LNCaP clone FGC (cell line): ENCODE results near the gene TDP1.
"Not testable (repeated sequence)": the region's sequence is repeated elsewhere in the genome, so short reads cannot be mapped to it uniquely, and the experiment has no call there.

ENCODE experiments used
- DNase-seq: peaks from one replicate; pipeline ENCODE4 v3.0.0-alpha.2; 2011; ENCODE audit warnings: low read depth
- H3K4me3 ChIP-seq: 2 replicates; pipeline ENCODE4 v1.5.1; 2011; ENCODE audit warnings: mild to moderate bottlenecking, low read depth, low read length, control low read depth
- TF ChIP-seq, protein P1 (sequence below): IDR thresholded peaks from 2 replicates; pipeline ENCODE4 v1.5.1; 2012; ENCODE audit warnings: mild to moderate bottlenecking; ENCODE audit not compliant: control insufficient read depth, insufficient read depth; ENCODE audit errors: extremely low read depth

Gene TDP1

DNA sequence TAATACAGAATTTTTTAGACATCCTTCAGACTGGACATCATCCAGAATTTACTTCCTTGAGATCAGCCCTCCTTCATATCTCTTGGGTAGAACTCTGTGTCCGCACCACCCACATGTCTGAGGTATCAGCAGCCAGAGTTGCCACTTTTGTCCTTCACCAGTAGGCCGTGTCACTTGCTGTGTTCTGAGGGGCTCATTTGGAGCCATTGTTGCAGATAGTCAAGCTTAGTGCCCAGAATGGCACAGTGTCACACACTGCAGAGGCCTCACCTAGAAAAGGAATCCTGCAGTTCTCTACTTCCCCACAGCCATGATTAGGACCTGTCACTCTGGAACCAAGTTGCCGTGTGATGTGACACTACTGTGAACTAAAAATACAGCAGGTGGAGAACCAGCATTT lies 69.2 kb downstream of the TDP1 start:
- TF ChIP-seq, protein P1, sequence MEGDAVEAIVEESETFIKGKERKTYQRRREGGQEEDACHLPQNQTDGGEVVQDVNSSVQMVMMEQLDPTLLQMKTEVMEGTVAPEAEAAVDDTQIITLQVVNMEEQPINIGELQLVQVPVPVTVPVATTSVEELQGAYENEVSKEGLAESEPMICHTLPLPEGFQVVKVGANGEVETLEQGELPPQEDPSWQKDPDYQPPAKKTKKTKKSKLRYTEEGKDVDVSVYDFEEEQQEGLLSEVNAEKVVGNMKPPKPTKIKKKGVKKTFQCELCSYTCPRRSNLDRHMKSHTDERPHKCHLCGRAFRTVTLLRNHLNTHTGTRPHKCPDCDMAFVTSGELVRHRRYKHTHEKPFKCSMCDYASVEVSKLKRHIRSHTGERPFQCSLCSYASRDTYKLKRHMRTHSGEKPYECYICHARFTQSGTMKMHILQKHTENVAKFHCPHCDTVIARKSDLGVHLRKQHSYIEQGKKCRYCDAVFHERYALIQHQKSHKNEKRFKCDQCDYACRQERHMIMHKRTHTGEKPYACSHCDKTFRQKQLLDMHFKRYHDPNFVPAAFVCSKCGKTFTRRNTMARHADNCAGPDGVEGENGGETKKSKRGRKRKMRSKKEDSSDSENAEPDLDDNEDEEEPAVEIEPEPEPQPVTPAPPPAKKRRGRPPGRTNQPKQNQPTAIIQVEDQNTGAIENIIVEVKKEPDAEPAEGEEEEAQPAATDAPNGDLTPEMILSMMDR = no peak
- no peak overlapping the region for H3K4me3 ChIP-seq
- no peak for DNase-seq

DNA sequence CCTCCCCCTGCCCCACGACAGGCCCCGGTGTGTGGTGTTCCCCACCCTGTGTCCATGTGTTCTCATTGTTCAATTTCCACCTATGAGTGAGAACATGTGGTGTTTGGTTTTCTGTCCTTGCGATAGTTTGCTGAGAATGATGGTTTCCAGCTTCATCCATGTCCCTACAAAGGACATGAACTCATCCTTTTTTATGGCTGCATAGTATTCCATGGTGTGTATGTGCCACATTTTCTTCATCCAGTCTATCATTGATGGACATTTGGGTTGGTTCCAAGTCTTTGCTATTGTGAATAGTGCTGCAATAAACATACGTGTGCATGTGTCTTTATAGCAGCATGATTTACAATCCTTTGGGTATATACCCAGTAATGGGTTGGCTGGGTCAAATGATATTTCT lies 70.9 kb downstream of the TDP1 start:
- DNase-seq, H3K4me3 ChIP-seq: not testable (repeated sequence)

DNA sequence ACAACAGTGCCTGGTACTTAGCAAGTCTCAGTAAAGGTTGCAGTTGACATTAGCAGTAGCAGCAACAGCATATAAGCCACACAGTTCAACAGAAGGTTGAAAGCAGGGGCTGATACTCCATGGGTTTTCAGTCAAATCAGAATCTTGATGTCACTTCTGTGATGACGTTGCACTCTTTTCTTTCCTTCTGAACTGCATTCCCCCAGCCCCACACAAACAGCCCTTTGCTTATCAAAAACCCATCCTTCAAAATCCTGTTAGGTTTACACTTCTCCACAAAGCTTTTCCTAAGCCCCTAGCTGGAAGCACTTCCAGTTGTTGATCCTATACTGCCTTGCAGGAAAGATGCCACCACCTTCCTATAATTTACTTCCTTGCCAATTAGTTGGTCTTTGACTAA lies 72.1 kb downstream of the TDP1 start:
- H3K4me3 ChIP-seq = no peak overlapping the region
- DNase-seq = no peak
- TF ChIP-seq, protein P1 = no peak

DNA sequence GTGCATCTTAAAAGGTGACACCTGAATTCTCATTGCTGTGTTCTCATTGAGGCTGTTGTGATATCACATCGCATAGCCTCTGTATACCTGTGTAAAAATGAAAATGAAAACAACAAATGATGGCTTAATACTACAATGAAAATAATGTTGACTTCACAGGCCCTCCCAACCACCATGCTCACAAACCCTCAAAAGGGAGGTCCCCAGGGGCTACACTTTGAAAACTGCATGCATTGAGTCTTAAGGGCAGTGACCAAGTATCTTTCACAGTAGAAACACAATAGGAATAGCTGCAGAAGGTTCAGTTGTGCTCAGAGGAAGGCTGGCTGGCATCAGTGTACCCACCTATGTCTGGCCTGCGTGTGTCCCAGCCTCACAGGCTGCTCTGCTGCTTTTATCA lies 78.4 kb downstream of the TDP1 start:
- DNase-seq = no peak
- TF ChIP-seq, protein P1 = no peak
- no peak overlapping the region for H3K4me3 ChIP-seq

DNA sequence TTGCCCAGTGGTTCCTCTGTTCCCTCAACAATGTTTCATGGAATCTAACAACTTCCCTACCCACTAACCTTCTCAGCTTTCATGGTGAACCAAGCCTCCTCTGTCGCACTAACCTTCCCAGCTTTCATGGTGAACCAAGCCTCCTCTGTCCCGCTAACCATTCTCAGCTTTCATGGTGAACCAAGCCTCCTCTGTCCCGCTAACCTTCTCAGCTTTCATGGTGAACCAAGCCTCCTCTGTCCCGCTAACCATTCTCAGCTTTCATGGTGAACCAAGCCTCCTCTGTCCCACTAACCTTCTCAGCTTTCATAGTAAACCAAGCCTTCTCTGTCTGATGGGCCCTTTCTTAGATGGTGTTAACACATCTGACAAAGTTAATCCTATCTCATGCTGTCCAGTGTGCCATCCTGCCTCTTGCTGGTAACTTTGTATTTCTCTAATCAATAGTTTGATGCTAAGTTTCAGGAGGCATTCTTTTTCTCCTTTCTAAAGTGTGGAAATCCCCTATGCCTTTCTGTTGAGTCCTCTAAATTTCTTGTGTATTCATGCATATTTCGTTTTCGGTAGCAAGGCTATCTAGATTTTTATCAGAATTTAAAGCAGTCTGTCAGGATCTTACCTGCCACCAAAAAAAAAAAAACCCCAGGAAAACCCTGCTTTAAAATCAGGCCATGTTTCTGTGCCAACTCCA lies 79.3 kb downstream of the TDP1 start:
- TF ChIP-seq, protein P1 = no peak
- DNase-seq = no peak
- no peak overlapping the region for H3K4me3 ChIP-seq

DNA sequence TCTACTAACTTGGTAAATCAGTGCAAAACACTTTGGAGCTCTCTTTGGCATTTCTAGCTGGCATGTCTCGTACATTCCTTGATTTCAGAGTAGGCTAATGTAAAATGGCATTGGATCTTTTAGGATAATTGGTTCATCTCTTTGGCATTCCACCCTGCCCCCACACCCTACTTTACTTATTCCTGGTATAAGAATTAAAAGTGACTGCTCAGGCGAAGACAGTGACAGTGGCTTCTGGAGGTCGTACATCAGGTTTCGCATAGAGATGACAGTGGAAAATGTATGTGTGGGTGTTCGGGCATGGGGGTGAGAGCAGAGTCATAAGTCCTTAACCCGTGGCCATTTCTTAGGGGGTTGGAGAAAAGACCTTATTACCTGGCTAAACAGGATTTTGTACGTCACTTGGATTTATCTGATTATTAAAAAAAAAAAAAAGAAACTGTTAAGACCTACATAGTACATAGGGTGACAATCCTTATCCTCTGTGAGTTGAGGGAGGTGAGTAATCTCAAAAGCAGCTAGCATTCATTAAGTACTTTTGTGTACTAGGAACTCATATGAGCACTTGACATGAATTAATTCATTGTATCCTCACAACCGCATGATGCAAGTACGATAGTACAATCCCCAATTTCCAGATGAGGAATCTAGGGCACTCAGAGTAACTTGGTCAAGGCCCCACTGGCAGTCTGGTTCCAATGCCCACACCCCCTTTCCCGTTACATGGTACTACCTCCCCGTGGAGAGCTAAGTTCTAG lies 83.7 kb downstream of the TDP1 start:
- H3K4me3 ChIP-seq = no peak overlapping the region
- DNase-seq = no peak
- TF ChIP-seq, protein P1 = no peak

DNA sequence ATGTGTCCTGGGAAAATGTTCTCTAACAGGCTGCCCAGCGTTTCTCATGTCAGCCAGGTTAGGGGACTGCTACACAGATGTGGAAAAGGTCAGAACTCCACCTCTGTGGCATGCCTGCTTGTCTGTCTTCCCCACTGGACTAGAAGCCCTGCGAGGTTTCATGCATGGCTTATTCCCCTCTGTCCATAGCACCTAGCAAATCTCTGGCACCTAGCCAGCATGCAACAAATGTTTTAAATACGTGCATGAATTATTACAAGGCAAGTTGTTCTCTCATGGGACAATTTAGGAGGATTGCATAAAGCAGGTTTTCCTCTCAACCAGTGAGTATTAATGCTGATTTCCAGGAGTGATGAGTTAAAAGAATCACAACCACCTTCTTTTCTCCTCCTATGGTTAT lies 84.7 kb downstream of the TDP1 start:
- H3K4me3 ChIP-seq = no peak overlapping the region
- no peak for DNase-seq
- TF ChIP-seq, protein P1 = no peak
